AG10803 (cell line): ENCODE data around the gene GNAL.
A peak's percentile ranks its signal among the peaks of the same experiment; 100 is the strongest.

Experiments used
- DNase-seq: peaks from one replicate; pipeline ENCODE4 v3.0.0; 2010; ENCODE audit warnings: low read depth
- H3K4me3 ChIP-seq: 2 replicates; pipeline ENCODE4 v1.5.1; 2011; ENCODE audit warnings: mild to moderate bottlenecking, low read length, control low read depth
- TF ChIP-seq, protein P1 (sequence below): conservative IDR thresholded peaks from 2 replicates; pipeline ENCODE4 v1.5.1; 2011; ENCODE audit warnings: mild to moderate bottlenecking, low read length, control low read depth, inconsistent platforms

GNAL gene

DNA sequence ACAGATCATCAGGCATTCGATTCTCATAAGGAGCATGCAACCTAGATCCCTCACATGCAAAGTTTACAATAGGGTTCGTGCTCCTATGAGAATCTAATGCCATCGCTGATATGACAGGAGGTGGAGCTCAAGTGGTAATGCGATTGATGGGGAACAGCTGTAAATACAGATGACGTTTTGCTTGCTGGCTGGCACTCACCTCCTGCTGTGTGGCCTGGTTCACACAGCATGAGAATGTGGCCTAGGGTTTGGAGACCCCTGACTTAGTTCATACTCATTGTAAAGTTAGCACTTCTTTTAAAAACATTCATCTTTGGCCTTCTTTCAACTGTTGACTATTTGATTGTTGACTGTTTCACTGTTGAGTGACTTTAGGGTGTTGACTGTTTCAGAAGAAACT is 153.5 kb downstream of the GNAL start:
- no peak for DNase-seq
- H3K4me3 ChIP-seq, result no peak overlapping the region
- TF ChIP-seq, protein P1, sequence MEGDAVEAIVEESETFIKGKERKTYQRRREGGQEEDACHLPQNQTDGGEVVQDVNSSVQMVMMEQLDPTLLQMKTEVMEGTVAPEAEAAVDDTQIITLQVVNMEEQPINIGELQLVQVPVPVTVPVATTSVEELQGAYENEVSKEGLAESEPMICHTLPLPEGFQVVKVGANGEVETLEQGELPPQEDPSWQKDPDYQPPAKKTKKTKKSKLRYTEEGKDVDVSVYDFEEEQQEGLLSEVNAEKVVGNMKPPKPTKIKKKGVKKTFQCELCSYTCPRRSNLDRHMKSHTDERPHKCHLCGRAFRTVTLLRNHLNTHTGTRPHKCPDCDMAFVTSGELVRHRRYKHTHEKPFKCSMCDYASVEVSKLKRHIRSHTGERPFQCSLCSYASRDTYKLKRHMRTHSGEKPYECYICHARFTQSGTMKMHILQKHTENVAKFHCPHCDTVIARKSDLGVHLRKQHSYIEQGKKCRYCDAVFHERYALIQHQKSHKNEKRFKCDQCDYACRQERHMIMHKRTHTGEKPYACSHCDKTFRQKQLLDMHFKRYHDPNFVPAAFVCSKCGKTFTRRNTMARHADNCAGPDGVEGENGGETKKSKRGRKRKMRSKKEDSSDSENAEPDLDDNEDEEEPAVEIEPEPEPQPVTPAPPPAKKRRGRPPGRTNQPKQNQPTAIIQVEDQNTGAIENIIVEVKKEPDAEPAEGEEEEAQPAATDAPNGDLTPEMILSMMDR, result no peak

DNA sequence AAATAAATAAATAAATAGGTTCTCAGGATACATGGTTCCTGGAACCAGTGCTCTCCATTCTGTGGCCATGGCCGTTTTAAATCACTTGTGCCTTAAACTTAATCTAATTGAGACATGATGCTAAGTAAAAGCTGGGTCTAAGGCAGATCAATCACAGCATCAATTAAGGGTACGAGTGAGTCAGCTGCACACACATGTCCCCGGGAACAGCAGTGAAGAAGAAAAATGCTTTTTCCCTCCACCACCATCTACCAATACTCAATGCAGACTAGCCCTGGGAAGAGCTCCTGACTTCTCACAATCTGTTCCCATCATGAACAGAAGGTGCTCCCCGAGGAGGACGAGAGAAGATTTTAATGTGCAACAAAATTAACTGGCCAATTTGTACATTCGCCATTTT is 155.4 kb downstream of the GNAL start:
- H3K4me3 ChIP-seq, result no peak overlapping the region
- no peak for DNase-seq
- TF ChIP-seq, protein P1, result no peak

DNA sequence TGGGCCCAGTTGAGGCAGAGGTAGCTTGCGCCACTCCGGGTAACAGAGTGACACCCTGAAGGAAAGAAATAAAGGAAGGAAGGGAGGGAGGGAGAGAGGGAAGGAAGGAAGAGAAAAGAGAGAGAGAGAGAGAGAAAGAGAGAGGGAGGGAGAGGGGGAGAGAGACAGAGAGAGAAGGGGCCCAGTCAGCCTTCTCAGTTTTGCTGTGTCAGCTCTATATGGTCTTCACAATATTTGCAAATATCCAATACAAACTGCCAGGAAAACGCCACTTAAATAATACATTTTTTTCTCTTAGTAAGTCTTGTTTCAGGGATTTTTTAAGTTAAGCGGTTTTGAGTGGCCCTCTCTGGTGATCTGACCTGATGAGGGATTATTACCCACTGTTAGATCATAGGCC is 156.6 kb downstream of the GNAL start:
- DNase-seq, result peak; percentile 13
- H3K4me3 ChIP-seq, result no peak overlapping the region
- TF ChIP-seq, protein P1, result no peak

DNA sequence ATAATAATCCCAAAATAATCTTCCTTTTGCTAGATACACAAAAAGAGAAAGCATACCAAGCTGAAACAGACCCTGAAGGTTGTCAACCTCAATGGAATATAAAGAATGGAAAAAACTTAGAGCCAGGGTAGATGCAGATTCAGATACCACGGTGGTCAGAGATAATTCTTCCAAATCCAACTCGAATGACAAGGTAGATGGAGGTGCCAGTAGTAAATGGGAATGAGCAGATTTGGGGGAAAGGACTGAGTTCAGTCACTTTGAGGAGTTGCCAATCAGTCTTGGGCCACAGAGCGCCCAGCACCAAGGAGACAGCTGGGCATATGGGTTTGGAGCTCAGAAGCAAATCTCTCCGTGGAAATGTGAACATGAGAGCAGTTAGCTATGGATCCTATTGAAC is 158.7 kb downstream of the GNAL start:
- no peak overlapping the region for H3K4me3 ChIP-seq
- TF ChIP-seq, protein P1, result no peak
- no peak for DNase-seq

DNA sequence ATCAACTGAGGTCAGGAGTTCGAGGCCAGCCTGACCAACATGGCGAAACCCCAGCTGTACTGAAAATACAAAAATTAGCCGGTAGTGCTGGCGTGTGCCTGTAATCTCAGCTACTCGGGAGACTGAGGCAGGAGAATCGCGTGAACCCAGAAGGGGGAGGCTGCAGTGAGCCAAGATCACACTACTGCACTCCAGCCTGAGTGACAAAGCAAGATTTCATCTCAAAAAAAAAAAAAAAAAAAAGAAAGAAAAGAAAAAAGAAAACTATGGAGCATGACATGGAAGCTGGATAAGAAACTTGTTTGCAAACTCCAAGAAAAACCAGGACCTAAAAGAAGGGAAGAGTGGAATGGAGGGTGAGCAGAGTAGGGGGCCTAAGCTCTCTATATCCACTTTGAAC is 160.2 kb downstream of the GNAL start:
- no peak for DNase-seq
- TF ChIP-seq, protein P1, result no peak

DNA sequence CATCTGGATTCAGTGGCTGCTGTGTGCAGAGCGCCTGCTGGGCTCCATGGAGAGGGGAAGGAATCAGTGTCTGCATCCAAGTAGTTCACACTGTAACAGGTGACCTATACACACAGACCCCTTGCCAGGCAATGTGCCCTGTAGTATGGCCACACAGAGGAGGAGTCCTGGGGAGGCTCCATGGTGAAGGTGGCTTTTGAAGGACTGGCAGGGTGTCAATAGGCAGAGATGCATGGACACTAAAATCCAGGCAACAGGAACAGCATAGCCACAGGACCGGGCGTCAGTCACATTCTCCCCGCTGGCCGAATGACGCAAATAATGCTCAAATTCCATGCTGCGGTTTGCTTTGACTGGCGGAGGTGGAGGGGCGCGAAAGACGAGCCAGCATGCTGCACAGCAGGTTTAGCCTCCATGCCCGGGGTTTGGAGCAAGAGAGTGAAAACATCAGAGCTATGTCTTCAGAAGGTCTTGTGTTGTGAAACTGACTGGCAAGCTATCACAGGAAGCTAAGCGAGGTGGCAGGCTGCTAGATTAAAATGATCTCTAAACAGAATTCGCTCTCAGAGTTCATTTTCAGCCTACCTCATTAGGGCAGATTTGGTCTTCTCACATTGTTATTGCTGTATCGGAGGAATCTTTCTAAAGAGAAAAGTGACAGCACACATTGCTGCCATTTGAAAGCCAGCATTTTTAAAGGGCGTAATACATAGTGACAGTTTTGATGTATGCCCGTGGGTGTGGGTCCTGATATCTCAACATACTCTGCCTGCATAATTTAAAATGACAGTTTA is 161.0 kb downstream of the GNAL start:
- TF ChIP-seq, protein P1, result peak; percentile 22
- H3K4me3 ChIP-seq, result peak overlapping the region; percentile 100
- peak; percentile 94 for DNase-seq

More for the DNA sequence above, 160.2 kb downstream of the GNAL start:
- no peak overlapping the region for H3K4me3 ChIP-seq

DNA sequence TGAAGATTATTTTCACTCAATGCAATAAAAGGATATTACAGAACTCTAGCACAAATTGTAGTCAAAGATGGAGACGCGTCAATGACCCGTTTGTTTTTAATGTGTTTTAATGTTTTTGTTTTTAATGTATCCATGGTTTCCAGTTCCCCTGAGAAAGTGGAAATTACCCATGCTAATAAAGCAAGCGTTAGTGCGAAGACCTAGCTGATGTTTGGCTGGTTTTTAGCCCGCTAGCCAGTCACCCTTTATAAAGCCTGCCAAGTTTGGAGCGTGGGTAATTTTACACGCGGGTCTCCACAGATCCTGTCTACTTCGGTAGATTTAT is 161.7 kb downstream of the GNAL start:
- TF ChIP-seq, protein P1, result no peak
- peak; percentile 80 for DNase-seq
- peak overlapping the region; percentile 100 for H3K4me3 ChIP-seq
